Tibial nerve (tissue), 4 donors: Measurements from ENCODE around the gene ITGA1.

Experiments
- CTCF ChIP-seq, 5 experiments: fragments of 200-600 bp in 3 of 5; fragments of 450-650 bp in 2 of 5; sonication (generic) in 3 of 5; IDR thresholded peaks; one replicate each; pipeline ENCODE4 v1.5.1; 2016 to 2019; ENCODE audit warnings: antibody characterized with exemption in 5 of 5, mild to moderate bottlenecking in 3 of 5, moderate library complexity in 2 of 5
- EP300 ChIP-seq, 2 donors: sonication (generic); formaldehyde crosslinking; IDR thresholded peaks; one replicate each; pipeline ENCODE4 v1.6.1; 2017; ENCODE audit warnings: antibody characterized with exemption in 2 of 2, mild to moderate bottlenecking in 1 of 2
- POLR2A ChIP-seq, 2 donors: fragments of 450-650 bp; IDR thresholded peaks; one replicate each; pipeline ENCODE4 v1.6.1; 2017; ENCODE audit warnings: antibody characterized with exemption in 2 of 2, mild to moderate bottlenecking in 2 of 2, moderate library complexity in 2 of 2

GRCh38 chr5:52995095-52995494, 207.4 kb downstream of the ITGA1 start:
- TF ChIP-seq CTCF (IDR thresholded peaks at IDR 0.05) (no peak), POLR2A (IDR thresholded peaks at IDR 0.05) (no peak), EP300 (IDR thresholded peaks at IDR 0.05) (no peak)
